Adrenal gland (tissue), 5 donors: ENCODE measurements around the gene WWTR1.

Experiments
- POLR2A ChIP-seq, 2 donors: fragments of 450-650 bp; IDR thresholded peaks; one replicate each; pipeline ENCODE4 v1.6.1; 2017; ENCODE audit warnings: antibody characterized with exemption in 2 of 2, mild to moderate bottlenecking in 2 of 2, moderate library complexity in 1 of 2
- TF ChIP-seq, protein P1 (sequence below), 6 experiments: fragments of 450-650 bp in 4 of 6; fragments of 200-600 bp in 2 of 6; sonication (generic) in 1 of 6; IDR thresholded peaks; 1 replicate in 5 of 6; 2 replicates in 1 of 6; pipeline versions ENCODE4 v1.5.1 to v1.8.0; 2016 to 2021; ENCODE audit warnings: antibody characterized with exemption in 6 of 6, mild to moderate bottlenecking in 2 of 6, moderate library complexity in 1 of 6
- donor health status: DM: no; HTN: no; CAD: no.

DNA sequence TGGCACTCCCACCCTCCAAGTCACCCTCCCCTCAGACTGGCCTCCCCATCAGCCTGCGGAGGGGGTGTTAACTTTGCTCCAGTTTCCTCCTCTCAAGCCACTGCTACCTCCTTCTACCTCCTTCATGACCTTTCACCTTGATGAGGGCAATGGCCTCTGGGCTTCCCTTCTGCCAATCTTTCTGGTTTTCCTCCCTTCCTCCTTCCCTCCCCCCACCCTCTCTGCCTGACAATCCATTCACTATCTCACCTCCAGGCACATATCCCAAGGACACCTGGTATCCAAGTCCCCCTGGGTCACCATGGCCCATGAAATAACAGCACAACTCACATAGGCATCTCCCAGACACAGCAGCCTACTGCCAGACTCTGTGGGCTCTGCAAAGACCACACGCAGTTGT, 80.0 kb downstream of the WWTR1 start:
- TF ChIP-seq, protein P1, sequence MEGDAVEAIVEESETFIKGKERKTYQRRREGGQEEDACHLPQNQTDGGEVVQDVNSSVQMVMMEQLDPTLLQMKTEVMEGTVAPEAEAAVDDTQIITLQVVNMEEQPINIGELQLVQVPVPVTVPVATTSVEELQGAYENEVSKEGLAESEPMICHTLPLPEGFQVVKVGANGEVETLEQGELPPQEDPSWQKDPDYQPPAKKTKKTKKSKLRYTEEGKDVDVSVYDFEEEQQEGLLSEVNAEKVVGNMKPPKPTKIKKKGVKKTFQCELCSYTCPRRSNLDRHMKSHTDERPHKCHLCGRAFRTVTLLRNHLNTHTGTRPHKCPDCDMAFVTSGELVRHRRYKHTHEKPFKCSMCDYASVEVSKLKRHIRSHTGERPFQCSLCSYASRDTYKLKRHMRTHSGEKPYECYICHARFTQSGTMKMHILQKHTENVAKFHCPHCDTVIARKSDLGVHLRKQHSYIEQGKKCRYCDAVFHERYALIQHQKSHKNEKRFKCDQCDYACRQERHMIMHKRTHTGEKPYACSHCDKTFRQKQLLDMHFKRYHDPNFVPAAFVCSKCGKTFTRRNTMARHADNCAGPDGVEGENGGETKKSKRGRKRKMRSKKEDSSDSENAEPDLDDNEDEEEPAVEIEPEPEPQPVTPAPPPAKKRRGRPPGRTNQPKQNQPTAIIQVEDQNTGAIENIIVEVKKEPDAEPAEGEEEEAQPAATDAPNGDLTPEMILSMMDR (IDR thresholded peaks at IDR 0.05), result no peak
- TF ChIP-seq POLR2A (IDR thresholded peaks at IDR 0.05), result no peak
